HepG2 (cell line): Measurements from ENCODE around the gene CARD19. TPM values are rescaled to one million over a fixed set of nuclear protein-coding genes. Genes with fewer than 3 reads are reported as not detected.

ENCODE experiments used
- ATAC-seq: fragments of 200-7000 bp; cut with Tn5 transposase; 3 replicates; pipeline ENCODE4 v1.9.1; 2020; ENCODE audit warnings: mild to moderate bottlenecking, moderate library complexity
- BruUV-seq: library from RNA; stranded (reverse); fragments of 400-500 nt; replicated peaks from 2 replicates; lab custom pipeline; 2021; lab: Mats Ljungman, UMichigan
- CTCF ChIA-PET: fragments of 300-600 bp; formaldehyde crosslinking; extraction: SDS; loops from one replicate; lab custom pipeline; 2021; ENCODE audit warnings: low total read pairs, inconsistent platforms, low intra/inter-chr PET ratio; lab: Yijun Ruan, JAX
- POLR2A ChIA-PET: fragments of 350-600 bp; sonication (Branson Sonifier 250); formaldehyde crosslinking; loops from one replicate; lab custom pipeline; 2020; ENCODE audit warnings: antibody characterized with exemption, inconsistent platforms; lab: Yijun Ruan, JAX
- DNase-seq: peaks from one replicate; pipeline ENCODE4 v3.0.0-alpha.2; 2015; ENCODE audit warnings: low spot score
- FAIRE-seq: peaks from 3 replicates; lab custom pipeline; 2011; peaks lifted over from hg19 to GRCh38; lab: Jason Lieb, UNC
- H2AFZ ChIP-seq: one replicate; pipeline ENCODE4 v1.6.1; 2011; ENCODE audit warnings: low read length, inconsistent platforms
- H3K27ac ChIP-seq: fragments of 300-600 bp; 3 replicates; pipeline ENCODE4 v1.8.0; 2011; ENCODE audit warnings: mixed run types, mild to moderate bottlenecking, mixed read lengths, low read length, inconsistent platforms; ENCODE audit not compliant: insufficient read depth; ENCODE audit errors: extremely low read length
- H3K27me3 ChIP-seq, 2 experiments: fragments of 200-600 bp in 1 of 2; 2 replicates in 1 of 2; 3 replicates in 1 of 2; pipeline versions ENCODE4 v1.6.0 to v1.8.0; 2011; ENCODE audit warnings: low read length in 2 of 2, mild to moderate bottlenecking in 2 of 2, moderate library complexity in 2 of 2, inconsistent platforms in 1 of 2; ENCODE audit not compliant: insufficient read depth in 2 of 2, control insufficient read depth in 1 of 2
- H3K36me3 ChIP-seq, 2 experiments: fragments of 200-600 bp in 1 of 2; replicated peaks in 1 of 2; 2 replicates in 1 of 2; 3 replicates in 1 of 2; pipeline versions ENCODE4 v1.5.1 to v1.8.0; 2011; ENCODE audit warnings: low read length in 2 of 2, inconsistent platforms in 1 of 2; ENCODE audit not compliant: insufficient read depth in 2 of 2, control insufficient read depth in 1 of 2
- H3K4me1 ChIP-seq: 2 replicates; pipeline ENCODE4 v1.5.1; 2012; ENCODE audit warnings: low read length, inconsistent platforms; ENCODE audit not compliant: insufficient read depth
- H3K4me2 ChIP-seq: 2 replicates; pipeline ENCODE4 v1.6.0; 2011; ENCODE audit warnings: low read depth, low read length, inconsistent platforms
- H3K4me3 ChIP-seq, 3 experiments: fragments of 200-600 bp in 1 of 3; sonication (generic), shearing (Covaris generic) in 1 of 3; replicated peaks in 1 of 3; 2 replicates each; pipeline ENCODE4 v1.5.1; 2011 to 2016; ENCODE audit warnings: low read length in 3 of 3, inconsistent platforms in 2 of 3, low read depth in 2 of 3, mild to moderate bottlenecking in 2 of 3, control low read depth in 1 of 3, mixed read lengths in 1 of 3; ENCODE audit not compliant: insufficient read depth in 1 of 3
- H3K79me2 ChIP-seq: one replicate; pipeline ENCODE4 v1.6.1; 2011; ENCODE audit warnings: low read length, inconsistent platforms; ENCODE audit not compliant: insufficient read depth
- H3K9ac ChIP-seq: 2 replicates; pipeline ENCODE4 v1.6.0; 2011; ENCODE audit warnings: mild to moderate bottlenecking, low read depth, low read length, inconsistent platforms; ENCODE audit not compliant: insufficient read depth
- H3K9me3 ChIP-seq: 2 replicates; pipeline ENCODE4 v1.5.1; 2012; ENCODE audit warnings: mild to moderate bottlenecking, low read length
- H4K20me1 ChIP-seq: 2 replicates; pipeline ENCODE4 v1.6.0; 2011; ENCODE audit warnings: inconsistent platforms, mild to moderate bottlenecking, low read length, moderate library complexity; ENCODE audit not compliant: insufficient read depth
- CERS6 ChIP-seq: sonication (generic); formaldehyde crosslinking; IDR thresholded peaks from 2 replicates; pipeline ENCODE4 v1.5.0; 2020; ENCODE audit warnings: missing genetic modification reagents
- EED ChIP-seq: sonication (generic); formaldehyde crosslinking; IDR thresholded peaks from 2 replicates; pipeline ENCODE4 v1.5.0; 2020; ENCODE audit warnings: mild to moderate bottlenecking, missing genetic modification reagents
- HCFC1 ChIP-seq: fragments of 150-350 bp; IDR thresholded peaks from 2 replicates; pipeline ENCODE4 v1.6.1; 2014; ENCODE audit warnings: low read depth, low read length
- NFYB ChIP-seq: sonication (generic); formaldehyde crosslinking; IDR thresholded peaks from 2 replicates; pipeline ENCODE4 v1.4.0; 2020; ENCODE audit warnings: missing genetic modification reagents
- NFYC ChIP-seq: IDR thresholded peaks from 2 replicates; pipeline ENCODE4 v1.6.1; 2016; ENCODE audit warnings: missing genetic modification reagents, missing compliant biosample characterization
- POLR2AphosphoS2 ChIP-seq: IDR thresholded peaks from 2 replicates; pipeline ENCODE4 v1.6.1; 2011; ENCODE audit warnings: low read depth, low read length, improper control_type of control experiment
- RAD51 ChIP-seq: fragments of 450-650 bp; IDR thresholded peaks from 2 replicates; pipeline ENCODE4 v1.6.1; 2016; ENCODE audit warnings: borderline replicate concordance
- RBAK ChIP-seq: sonication (generic); formaldehyde crosslinking; IDR thresholded peaks from 2 replicates; pipeline ENCODE4 v1.5.1; 2020; ENCODE audit warnings: mild to moderate bottlenecking, missing genetic modification reagents
- RFX5 ChIP-seq: IDR thresholded peaks from 2 replicates; pipeline ENCODE4 v1.6.1; 2011; ENCODE audit warnings: low read depth, low read length, improper control_type of control experiment
- SUZ12 ChIP-seq: fragments of 150-350 bp; IDR thresholded peaks from 2 replicates; pipeline ENCODE4 v1.6.1; 2014; ENCODE audit warnings: low read depth, low read length
- TAF1 ChIP-seq: sonication (generic); formaldehyde crosslinking; IDR thresholded peaks from 2 replicates; pipeline ENCODE4 v1.4.0; 2020; ENCODE audit warnings: missing genetic modification reagents
- THAP11 ChIP-seq: IDR thresholded peaks from 2 replicates; pipeline ENCODE4 v1.6.1; 2016; ENCODE audit warnings: missing biosample characterization, missing genetic modification reagents
- USF2 ChIP-seq, 2 experiments: sonication (generic) in 1 of 2; formaldehyde crosslinking in 1 of 2; IDR thresholded peaks; 2 replicates each; pipeline versions ENCODE4 v1.5.1 to v1.6.1; 2011 to 2020; ENCODE audit warnings: borderline replicate concordance in 1 of 2, low read depth in 1 of 2, low read length in 1 of 2, mild to moderate bottlenecking in 1 of 2, missing genetic modification reagents in 1 of 2, moderate library complexity in 1 of 2
- ZFP41 ChIP-seq: sonication (generic); formaldehyde crosslinking; IDR thresholded peaks from 2 replicates; pipeline ENCODE4 v1.4.0; 2020; ENCODE audit warnings: mild to moderate bottlenecking, missing genetic modification reagents, borderline replicate concordance
- ZNF143 ChIP-seq: sonication (generic); formaldehyde crosslinking; IDR thresholded peaks from 2 replicates; pipeline ENCODE4 v1.4.0; 2020; ENCODE audit warnings: missing genetic modification reagents
- ZNF577 ChIP-seq: sonication (generic); formaldehyde crosslinking; IDR thresholded peaks from 2 replicates; pipeline ENCODE4 v1.4.0; 2020; ENCODE audit warnings: mild to moderate bottlenecking, low read depth, missing genetic modification reagents, borderline replicate concordance
- ZNF878 ChIP-seq: sonication (generic); formaldehyde crosslinking; IDR thresholded peaks from 2 replicates; pipeline ENCODE4 v1.8.1; 2023; ENCODE audit warnings: mild to moderate bottlenecking, missing genetic modification reagents, moderate library complexity
- WGBS: methylation state at CpG from one replicate; pipeline ENCODE4 v1.1.6; 2017; ENCODE audit warnings: low lambda C conversion rate; 5-methylcytosine and 5-hydroxymethylcytosine counted together
- in situ Hi-C: cut with HindIII; loops from 2 replicates; pipeline ENCODE4 v1.10.0; 2017; ENCODE audit warnings: low pct_unique_long_range_greater_than_20kb; ENCODE audit not compliant: extremely low pct_ligation_motif_present
- intact Hi-C: fragments of 100-400 bp; cut with micrococcal nuclease; formaldehyde crosslinking; loops from one replicate; pipeline ENCODE4 v1.10.0; 2022; ENCODE audit not compliant: unreplicated experiment
- polyA plus RNA-seq, 8 experiments: library from polyadenylated mRNA; depleted of rRNA in 3 of 8; stranded (reverse) in 7 of 8; unstranded in 1 of 8; fragments of >200 nt; fragmentation: Illumina TruSeq in 4 of 8; extraction: Trizol in 4 of 8; gene quantifications; 2 replicates each; pipeline versions ENCODE4 v1.2.1 to v1.2.3, GENCODE V29; 2011 to 2016; ENCODE audit warnings: low read depth in 4 of 8, missing spikeins in 1 of 8, mixed read lengths in 1 of 8; ENCODE audit not compliant: insufficient read depth in 1 of 8
- total RNA-seq, 5 experiments: library from RNA; depleted of rRNA; stranded (reverse); fragments of >200 nt; fragmentation: Illumina TruSeq; extraction: Trizol; gene quantifications; 2 replicates each; pipeline ENCODE4 v1.2.3, GENCODE V29; 2016; ENCODE audit warnings: low read depth in 1 of 5

CARD19 gene
- total and polyA plus RNA-seq, 2 of the 13 experiments (the other 11 are each of a cell fraction or from before 2014, with no cell fraction given): 18.4 to 47.2 TPM

- Histone ChIP-seq H3K27me3 (no peaks in the 10 kb centered on the region), H3K79me2 (no peaks in the 10 kb centered on the region), H3K4me1 (peaks cover 15% of the 10 kb centered on the region; the same call in 1 of the 2 replicates), H3K9me3 (no peaks in the 10 kb centered on the region), H4K20me1 (no peaks in the 10 kb centered on the region), H3K4me3 (no peak overlapping the region), H3K9ac (no peak overlapping the region), H3K4me2 (no peak overlapping the region), H3K27ac (no peak overlapping the region), H3K36me3 (no peaks in the 10 kb centered on the region), H2AFZ (no peak overlapping the region)
- POLR2A ChIA-PET: no interaction called here
- intact Hi-C loops (no loop called here), in situ Hi-C loops (no loop called here)
- no TSS peak for BruUV-seq
- no peak for FAIRE-seq
- WGBS: 86% methylated on average over 7 of the region's 7 CpGs
- TF ChIP-seq SUZ12 (peak; percentile 26; the same call in 1 of the 2 replicates), ZNF878 (CRISPR knock-in tag) (no peak), NFYB (peak; percentile 71), THAP11 (CRISPR knock-in tag) (peak; percentile 97), TAF1 (CRISPR knock-in tag) (no peak), RAD51 (peak; percentile 76), RFX5 (no peak), ZNF143 (CRISPR knock-in tag) (peak; percentile 88), EED (CRISPR knock-in tag) (no peak), POLR2AphosphoS2 (no peak), USF2 (IDR thresholded peaks at IDR 0.05; ENCODE audit: low read depth, low read length) (peak; percentile 69), USF2 (CRISPR knock-in tag; IDR thresholded peaks at IDR 0.05; ENCODE audit: borderline replicate concordance) (peak; percentile 78; the same call in 1 of the 2 replicates), ZNF577 (CRISPR knock-in tag) (no peak), HCFC1 (peak; percentile 30; the same call in 1 of the 2 replicates), RBAK (no peak), ZFP41 (CRISPR knock-in tag) (no peak), NFYC (CRISPR knock-in tag) (peak; percentile 84), CERS6 (CRISPR knock-in tag) (no peak)
- ATAC-seq: peak; percentile 49
- CTCF ChIA-PET: no interaction called here
- DNase-seq: peak; percentile 31
Observed at GRCh38 chr9:93071464-93071863, 24.6 kb upstream of the CARD19 start.
